Activated CD8-positive, alpha-beta memory T cell treated with anti-CD3 and anti-CD28 coated beads, Interleukin-2, amount 10 ng/mL, durations not matched to agents 7 days and 5 days (primary cell): ENCODE data around the gene F8. TPM values are rescaled to one million over a fixed set of nuclear protein-coding genes. Genes with fewer than 3 reads are reported as not detected.

Experiments used
- ATAC-seq: fragments of 150-1000 bp; cut with Tn5 transposase; one replicate; pipeline ENCODE4 v1.10.0; 2021; ENCODE audit warnings: moderate library complexity
- CTCF ChIA-PET: fragments of 350-600 bp; sonication (Branson Sonifier 250); formaldehyde crosslinking; loops from one replicate; lab custom pipeline; 2021; ENCODE audit warnings: antibody characterized with exemption; lab: Charles Lee
- DNase-seq: peaks from one replicate; pipeline ENCODE4 v3.0.0-alpha.2; 2020
- H3K27ac Mint-ChIP-seq: one replicate; pipeline ENCODE4 v1.8.0; 2021; ENCODE audit warnings: mild to moderate bottlenecking, mixed read lengths
- H3K27me3 Mint-ChIP-seq: one replicate; pipeline ENCODE4 v1.8.0; 2021; ENCODE audit warnings: mixed read lengths
- H3K36me3 Mint-ChIP-seq: one replicate; pipeline ENCODE4 v1.8.0; 2021; ENCODE audit warnings: mild to moderate bottlenecking, mixed read lengths
- H3K4me1 Mint-ChIP-seq: one replicate; pipeline ENCODE4 v1.8.0; 2021; ENCODE audit warnings: mixed read lengths
- H3K4me3 Mint-ChIP-seq: one replicate; pipeline ENCODE4 v1.8.0; 2021; ENCODE audit warnings: mild to moderate bottlenecking, moderate library complexity, mixed read lengths
- H3K9me3 Mint-ChIP-seq: one replicate; pipeline ENCODE4 v1.8.0; 2022; ENCODE audit warnings: low read depth, mixed read lengths
- total RNA-seq, 2 experiments: library from RNA; stranded (reverse); gene quantifications; one replicate each; pipeline ENCODE4 v1.2.3, GENCODE V29; 2021

Gene F8
- total RNA-seq, 2 experiments from 2014 or later, result 12.7 to 15.0 TPM

- CTCF ChIA-PET, result interaction anchor here (0.8 to 1.2 kb wide), 3 partner anchors 9 to 46 kb away, joined by 3 to 5 read pairs (median 3); no protein-coding TSS in a partner anchor
- H3K9me3 Mint-ChIP-seq, result no peaks in the 10 kb centered on the region
Observed at GRCh38 chrX:154805696-154806091, 216.8 kb downstream of the F8 start.

GRCh38 chrX:154804957-154805695 lies 217.4 kb downstream of the F8 start, which contains the start of gene MPP1:
Gene MPP1, minus strand, starts transcription at chrX:154805485. Its CDS starts 112 bp downstream, at chrX:154805373.
- no peaks in the 10 kb centered on the region for H3K9me3 Mint-ChIP-seq
- H3K27me3 Mint-ChIP-seq, result no peaks in the 10 kb centered on the region
- CTCF ChIA-PET, result interaction anchor here (0.8 to 1.2 kb wide), 4 partner anchors 8 to 46 kb away, joined by 3 to 5 read pairs (median 3); no protein-coding TSS in a partner anchor
- H3K4me3 Mint-ChIP-seq, result peak within 1 kb of the TSS; percentile 75
- H3K36me3 Mint-ChIP-seq, result peaks cover 2% of the 10 kb centered on the region
- H3K27ac Mint-ChIP-seq, result peak within 1 kb of the TSS; percentile 66
- DNase-seq, result peak; percentile 80
- ATAC-seq, result peak; percentile 98
- peaks cover 54% of the 10 kb centered on the region for H3K4me1 Mint-ChIP-seq

More at GRCh38 chrX:154805696-154806091, 216.8 kb downstream of the F8 start:
- H3K27ac Mint-ChIP-seq, result peak overlapping the region; percentile 66
- peaks cover 51% of the 10 kb centered on the region for H3K4me1 Mint-ChIP-seq
- H3K4me3 Mint-ChIP-seq, result peak overlapping the region; percentile 75
- DNase-seq (no peak), ATAC-seq (no peak)
- peaks cover 2% of the 10 kb centered on the region for H3K36me3 Mint-ChIP-seq
- no peaks in the 10 kb centered on the region for H3K27me3 Mint-ChIP-seq

GRCh38 chrX:154804261-154804956 lies 218.1 kb downstream of the F8 start:
- Mint-ChIP-seq H3K4me1 (peaks cover 56% of the 10 kb centered on the region), H3K4me3 (peak overlapping the region; percentile 75), H3K27me3 (no peaks in the 10 kb centered on the region), H3K36me3 (peaks cover 3% of the 10 kb centered on the region), H3K9me3 (no peaks in the 10 kb centered on the region), H3K27ac (peak overlapping the region; percentile 40)
- ATAC-seq (no peak), DNase-seq (no peak)
- CTCF ChIA-PET, result interaction anchor here (0.8 to 1.2 kb wide), 2 partner anchors 40 to 42 kb away, joined by 3 read pairs; no protein-coding TSS in a partner anchor

- no peak for ATAC-seq
- peaks cover 62% of the 10 kb centered on the region for H3K4me1 Mint-ChIP-seq
- peak overlapping the region; percentile 44 for H3K4me3 Mint-ChIP-seq
- H3K9me3 Mint-ChIP-seq, result no peaks in the 10 kb centered on the region
- DNase-seq, result no peak
- CTCF ChIA-PET, result no interaction called here
- no peaks in the 10 kb centered on the region for H3K27me3 Mint-ChIP-seq
- H3K36me3 Mint-ChIP-seq, result peaks cover 8% of the 10 kb centered on the region
- peak overlapping the region; percentile 52 for H3K27ac Mint-ChIP-seq
Observed at GRCh38 chrX:154802947-154803346, 219.6 kb downstream of the F8 start.

GRCh38 chrX:154800478-154801210 lies 221.9 kb downstream of the F8 start:
- H3K9me3 Mint-ChIP-seq, result no peaks in the 10 kb centered on the region
- ATAC-seq (no peak), DNase-seq (no peak)
- CTCF ChIA-PET, result no interaction called here
- peaks cover 13% of the 10 kb centered on the region for H3K36me3 Mint-ChIP-seq
- no peak overlapping the region for H3K4me3 Mint-ChIP-seq
- H3K27me3 Mint-ChIP-seq, result no peaks in the 10 kb centered on the region
- peak overlapping the region; percentile 50 for H3K27ac Mint-ChIP-seq
- H3K4me1 Mint-ChIP-seq, result peaks cover 67% of the 10 kb centered on the region

- no peak for DNase-seq
- H3K36me3 Mint-ChIP-seq, result peaks cover 13% of the 10 kb centered on the region
- H3K4me1 Mint-ChIP-seq, result peaks cover 65% of the 10 kb centered on the region
- no peaks in the 10 kb centered on the region for H3K9me3 Mint-ChIP-seq
- H3K27ac Mint-ChIP-seq, result peak overlapping the region; percentile 86
- CTCF ChIA-PET, result interaction anchor here (0.9 to 1.5 kb wide), 2 partner anchors 10 to 36 kb away, joined by 3 to 5 read pairs; no protein-coding TSS in a partner anchor
- H3K27me3 Mint-ChIP-seq, result no peaks in the 10 kb centered on the region
- no peak overlapping the region for H3K4me3 Mint-ChIP-seq
- no peak for ATAC-seq
Observed at GRCh38 chrX:154799556-154800348, 222.8 kb downstream of the F8 start.

GRCh38 chrX:154797006-154797405 lies 225.5 kb downstream of the F8 start:
- H3K27me3 Mint-ChIP-seq, result no peaks in the 10 kb centered on the region
- no peaks in the 10 kb centered on the region for H3K9me3 Mint-ChIP-seq
- DNase-seq (no peak), ATAC-seq (no peak)
- peaks cover 14% of the 10 kb centered on the region for H3K36me3 Mint-ChIP-seq
- H3K4me3 Mint-ChIP-seq, result no peak overlapping the region
- H3K27ac Mint-ChIP-seq, result no peak overlapping the region
- H3K4me1 Mint-ChIP-seq, result peaks cover 40% of the 10 kb centered on the region
- CTCF ChIA-PET, result interaction anchor here (1.0 kb wide), 1 partner anchor 8 kb away, joined by 3 read pairs; the partner anchor contains the start of gene MPP1

- Mint-ChIP-seq H3K4me3 (no peak overlapping the region), H3K27me3 (no peaks in the 10 kb centered on the region), H3K36me3 (peaks cover 21% of the 10 kb centered on the region), H3K9me3 (no peaks in the 10 kb centered on the region), H3K4me1 (peaks cover 24% of the 10 kb centered on the region), H3K27ac (no peak overlapping the region)
- ATAC-seq (no peak), DNase-seq (no peak)
- CTCF ChIA-PET, result no interaction called here
Observed at GRCh38 chrX:154795016-154795415, 227.5 kb downstream of the F8 start.

GRCh38 chrX:154793084-154793795 lies 229.3 kb downstream of the F8 start:
- Mint-ChIP-seq H3K27ac (no peak overlapping the region), H3K4me1 (peaks cover 8% of the 10 kb centered on the region), H3K9me3 (no peaks in the 10 kb centered on the region), H3K27me3 (no peaks in the 10 kb centered on the region), H3K4me3 (no peak overlapping the region), H3K36me3 (peaks cover 24% of the 10 kb centered on the region)
- CTCF ChIA-PET, result no interaction called here
- DNase-seq (no peak), ATAC-seq (no peak)

GRCh38 chrX:154791939-154792338 lies 230.6 kb downstream of the F8 start:
- Mint-ChIP-seq H3K27ac (no peak overlapping the region), H3K36me3 (peaks cover 28% of the 10 kb centered on the region), H3K4me1 (peaks cover 4% of the 10 kb centered on the region), H3K4me3 (no peak overlapping the region), H3K27me3 (no peaks in the 10 kb centered on the region), H3K9me3 (no peaks in the 10 kb centered on the region)
- CTCF ChIA-PET, result no interaction called here
- ATAC-seq, result no peak
- no peak for DNase-seq

- Mint-ChIP-seq H3K4me3 (no peak overlapping the region), H3K9me3 (no peaks in the 10 kb centered on the region), H3K4me1 (peaks cover 2% of the 10 kb centered on the region), H3K36me3 (peaks cover 27% of the 10 kb centered on the region), H3K27ac (no peak overlapping the region), H3K27me3 (no peaks in the 10 kb centered on the region)
- no peak for ATAC-seq
- DNase-seq, result no peak
- CTCF ChIA-PET, result no interaction called here
Observed at GRCh38 chrX:154791467-154791866, 231.1 kb downstream of the F8 start.
